Coronary artery (tissue), 2 donors: ENCODE data around the gene FAM181A.

Experiments
- DNase-seq: peaks from one replicate; pipeline ENCODE4 v3.0.0-alpha.2; 2017; ENCODE audit warnings: low spot score
- H3K27ac ChIP-seq, 2 donors: fragments of 200-600 bp; sonication (generic); one replicate each; pipeline ENCODE4 v1.5.1; 2016 to 2019
- H3K4me3 ChIP-seq: fragments of 200-600 bp; sonication (generic); 2 replicates; pipeline ENCODE4 v1.5.1; 2016; ENCODE audit warnings: mild to moderate bottlenecking, moderate library complexity
- CTCF ChIP-seq: fragments of 200-600 bp; sonication (generic); IDR thresholded peaks from one replicate; pipeline ENCODE4 v1.5.1; 2019; ENCODE audit warnings: antibody characterized with exemption

Gene FAM181A

GRCh38 chr14:93888995-93889394, 38.1 kb upstream of the FAM181A start:
- no peak for TF ChIP-seq CTCF
- no peak overlapping the region for H3K4me3 ChIP-seq

GRCh38 chr14:93889739-93890483, 37.2 kb upstream of the FAM181A start:
- TF ChIP-seq CTCF = no peak
- H3K4me3 ChIP-seq = no peak overlapping the region
- no peak overlapping the region for H3K27ac ChIP-seq
- DNase-seq = no peak

More at GRCh38 chr14:93888995-93889394, 38.1 kb upstream of the FAM181A start:
- no peak overlapping the region for H3K27ac ChIP-seq
- no peak for DNase-seq

GRCh38 chr14:93891756-93892504, 35.2 kb upstream of the FAM181A start:
- no peak overlapping the region for H3K4me3 ChIP-seq
- DNase-seq = no peak
- H3K27ac ChIP-seq = no peak overlapping the region
- TF ChIP-seq CTCF = no peak

GRCh38 chr14:93892505-93892839, 34.7 kb upstream of the FAM181A start:
- TF ChIP-seq CTCF = no peak
- no peak overlapping the region for H3K27ac ChIP-seq
- no peak overlapping the region for H3K4me3 ChIP-seq
- no peak for DNase-seq

GRCh38 chr14:93892923-93893558, 34.1 kb upstream of the FAM181A start:
- DNase-seq = no peak
- no peak overlapping the region for H3K4me3 ChIP-seq
- H3K27ac ChIP-seq = no peak overlapping the region
- peak; percentile 98 for TF ChIP-seq CTCF

GRCh38 chr14:93893661-93894261, 33.4 kb upstream of the FAM181A start:
- Histone ChIP-seq H3K27ac (no peak overlapping the region), H3K4me3 (no peak overlapping the region)
- TF ChIP-seq CTCF = no peak
- DNase-seq = no peak
